Panc1 (cell line): ENCODE results near the gene PLN. TPM values are rescaled to one million over a fixed set of nuclear protein-coding genes. Genes with fewer than 3 reads are reported as not detected.

Experiments used
- ATAC-seq: fragments of 200-7000 bp; cut with Tn5 transposase; 2 replicates; pipeline ENCODE4 v1.9.1; 2020; ENCODE audit warnings: mild to moderate bottlenecking, moderate library complexity
- BruUV-seq: library from RNA; stranded (reverse); fragments of 400-500 nt; replicated peaks from 2 replicates; lab custom pipeline; 2021; lab: Mats Ljungman, UMichigan
- CTCF ChIA-PET: fragments of 300-600 bp; sonication (Branson Sonifier 250); formaldehyde crosslinking; loops from one replicate; lab custom pipeline; 2022; ENCODE audit warnings: antibody characterized with exemption; lab: Charles Lee
- POLR2A ChIA-PET: fragments of 300-600 bp; sonication (Branson Sonifier 250); formaldehyde crosslinking; loops from one replicate; lab custom pipeline; 2022; ENCODE audit warnings: antibody characterized with exemption; lab: Charles Lee
- DNase-seq: peaks from one replicate; pipeline ENCODE4 v3.0.0-alpha.2; 2010; ENCODE audit warnings: low read depth, low spot score
- H3K27ac ChIP-seq: 2 replicates; pipeline ENCODE4 v1.5.1; 2011; ENCODE audit warnings: mild to moderate bottlenecking, low read length, inconsistent platforms
- H3K27me3 ChIP-seq: fragments of 200-500 bp; sonication (Bioruptor generic); 2 replicates; pipeline ENCODE4 v1.6.0; 2014; ENCODE audit warnings: low read length, inconsistent platforms; ENCODE audit not compliant: control insufficient read depth, insufficient read depth
- H3K36me3 ChIP-seq: fragments of 200-500 bp; sonication (Bioruptor generic); 2 replicates; pipeline ENCODE4 v1.5.1; 2014; ENCODE audit warnings: inconsistent platforms, mild to moderate bottlenecking, low read length, moderate library complexity; ENCODE audit not compliant: control insufficient read depth, insufficient read depth
- H3K4me1 ChIP-seq: 2 replicates; pipeline ENCODE4 v1.5.1; 2011; ENCODE audit warnings: inconsistent platforms, mild to moderate bottlenecking, low read length, moderate library complexity; ENCODE audit not compliant: control insufficient read depth, insufficient read depth
- H3K4me3 ChIP-seq, 2 experiments: 2 replicates each; pipeline ENCODE4 v1.5.1; 2011 to 2012; ENCODE audit warnings: low read depth in 2 of 2, low read length in 2 of 2, mild to moderate bottlenecking in 2 of 2, inconsistent platforms in 1 of 2, moderate library complexity in 1 of 2
- H3K9me3 ChIP-seq: fragments of 200-500 bp; sonication (Bioruptor generic); 2 replicates; pipeline ENCODE4 v1.5.1; 2014; ENCODE audit warnings: low read depth, mild to moderate bottlenecking, inconsistent platforms, low read length, moderate library complexity; ENCODE audit not compliant: control insufficient read depth, insufficient read depth
- POLR2AphosphoS5 ChIP-seq: IDR thresholded peaks from 2 replicates; pipeline ENCODE4 v1.6.1; 2012; ENCODE audit warnings: mild to moderate bottlenecking, low read depth, low read length, moderate library complexity
- SIN3A ChIP-seq: IDR thresholded peaks from 2 replicates; pipeline ENCODE4 v1.6.1; 2012; ENCODE audit warnings: low read depth, mild to moderate bottlenecking, low read length, moderate library complexity, borderline replicate concordance; ENCODE audit not compliant: insufficient read depth
- TCF7L2 ChIP-seq: IDR thresholded peaks from 2 replicates; pipeline ENCODE4 v1.6.1; 2011; ENCODE audit warnings: mild to moderate bottlenecking, low read depth, low read length, inconsistent platforms
- in situ Hi-C: cut with HindIII; loops from 2 replicates; pipeline ENCODE4 v1.10.0; 2016; ENCODE audit warnings: low sequenced_read_pairs, low pct_unique_long_range_greater_than_20kb
- intact Hi-C: fragments of 100-400 bp; cut with micrococcal nuclease; formaldehyde crosslinking; loops from one replicate; pipeline ENCODE4 v1.10.0; 2022; ENCODE audit not compliant: unreplicated experiment
- total RNA-seq: library from RNA; stranded (reverse); gene quantifications from one replicate; pipeline ENCODE4 v1.2.1, GENCODE V29; 2021; ENCODE audit not compliant: unreplicated experiment
- TF ChIP-seq, protein P1 (sequence below): fragments of 450-650 bp; IDR thresholded peaks from 2 replicates; pipeline ENCODE4 v1.5.1; 2017; ENCODE audit warnings: mild to moderate bottlenecking
- TF ChIP-seq, protein P2 (sequence below), 2 experiments: IDR thresholded peaks; 2 replicates each; pipeline ENCODE4 v1.6.1; 2011 to 2012; ENCODE audit warnings: low read depth in 2 of 2, control low read depth in 1 of 2, low read length in 1 of 2, mild to moderate bottlenecking in 1 of 2, moderate library complexity in 1 of 2; ENCODE audit not compliant: insufficient read depth in 1 of 2

Gene PLN
- total RNA-seq, 1 experiment from 2014 or later: not detected

DNA sequence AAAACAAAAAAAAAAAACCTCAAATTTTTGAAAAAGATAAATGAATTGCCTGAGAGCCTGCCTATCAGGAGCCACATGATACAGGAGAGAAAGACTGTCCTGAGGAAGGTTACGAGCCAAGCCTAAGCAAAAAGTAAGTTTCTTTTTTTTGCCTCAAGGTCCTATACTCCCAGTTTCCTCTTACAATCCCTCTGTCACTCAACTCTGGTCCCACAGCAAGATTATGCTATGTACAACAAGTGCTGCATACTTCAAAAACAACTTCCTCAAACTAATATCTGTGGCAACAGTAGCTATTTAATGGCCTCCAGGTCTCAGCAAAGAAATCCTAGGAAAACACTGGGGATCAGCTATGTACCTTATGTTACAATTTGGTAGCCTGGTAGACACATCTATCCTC lies 46.8 kb downstream of the PLN start:
- ChIA-PET CTCF (no interaction called here), POLR2A (no interaction called here)
- Histone ChIP-seq H3K9me3 (no peaks in the 10 kb centered on the region), H3K27me3 (no peaks in the 10 kb centered on the region), H3K36me3 (no peaks in the 10 kb centered on the region), H3K4me1 (no peaks in the 10 kb centered on the region; the same call in 1 of the 2 replicates), H3K4me3 (no peak overlapping the region), H3K27ac (no peak overlapping the region)
- BruUV-seq: no TSS peak
- intact Hi-C loops (no loop called here), in situ Hi-C loops (no loop called here)
- ATAC-seq (no peak), DNase-seq (no peak)
- TF ChIP-seq POLR2AphosphoS5 (no peak), SIN3A (no peak), TCF7L2 (no peak)
- TF ChIP-seq, protein P1, sequence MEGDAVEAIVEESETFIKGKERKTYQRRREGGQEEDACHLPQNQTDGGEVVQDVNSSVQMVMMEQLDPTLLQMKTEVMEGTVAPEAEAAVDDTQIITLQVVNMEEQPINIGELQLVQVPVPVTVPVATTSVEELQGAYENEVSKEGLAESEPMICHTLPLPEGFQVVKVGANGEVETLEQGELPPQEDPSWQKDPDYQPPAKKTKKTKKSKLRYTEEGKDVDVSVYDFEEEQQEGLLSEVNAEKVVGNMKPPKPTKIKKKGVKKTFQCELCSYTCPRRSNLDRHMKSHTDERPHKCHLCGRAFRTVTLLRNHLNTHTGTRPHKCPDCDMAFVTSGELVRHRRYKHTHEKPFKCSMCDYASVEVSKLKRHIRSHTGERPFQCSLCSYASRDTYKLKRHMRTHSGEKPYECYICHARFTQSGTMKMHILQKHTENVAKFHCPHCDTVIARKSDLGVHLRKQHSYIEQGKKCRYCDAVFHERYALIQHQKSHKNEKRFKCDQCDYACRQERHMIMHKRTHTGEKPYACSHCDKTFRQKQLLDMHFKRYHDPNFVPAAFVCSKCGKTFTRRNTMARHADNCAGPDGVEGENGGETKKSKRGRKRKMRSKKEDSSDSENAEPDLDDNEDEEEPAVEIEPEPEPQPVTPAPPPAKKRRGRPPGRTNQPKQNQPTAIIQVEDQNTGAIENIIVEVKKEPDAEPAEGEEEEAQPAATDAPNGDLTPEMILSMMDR: no peak
- TF ChIP-seq, protein P2, sequence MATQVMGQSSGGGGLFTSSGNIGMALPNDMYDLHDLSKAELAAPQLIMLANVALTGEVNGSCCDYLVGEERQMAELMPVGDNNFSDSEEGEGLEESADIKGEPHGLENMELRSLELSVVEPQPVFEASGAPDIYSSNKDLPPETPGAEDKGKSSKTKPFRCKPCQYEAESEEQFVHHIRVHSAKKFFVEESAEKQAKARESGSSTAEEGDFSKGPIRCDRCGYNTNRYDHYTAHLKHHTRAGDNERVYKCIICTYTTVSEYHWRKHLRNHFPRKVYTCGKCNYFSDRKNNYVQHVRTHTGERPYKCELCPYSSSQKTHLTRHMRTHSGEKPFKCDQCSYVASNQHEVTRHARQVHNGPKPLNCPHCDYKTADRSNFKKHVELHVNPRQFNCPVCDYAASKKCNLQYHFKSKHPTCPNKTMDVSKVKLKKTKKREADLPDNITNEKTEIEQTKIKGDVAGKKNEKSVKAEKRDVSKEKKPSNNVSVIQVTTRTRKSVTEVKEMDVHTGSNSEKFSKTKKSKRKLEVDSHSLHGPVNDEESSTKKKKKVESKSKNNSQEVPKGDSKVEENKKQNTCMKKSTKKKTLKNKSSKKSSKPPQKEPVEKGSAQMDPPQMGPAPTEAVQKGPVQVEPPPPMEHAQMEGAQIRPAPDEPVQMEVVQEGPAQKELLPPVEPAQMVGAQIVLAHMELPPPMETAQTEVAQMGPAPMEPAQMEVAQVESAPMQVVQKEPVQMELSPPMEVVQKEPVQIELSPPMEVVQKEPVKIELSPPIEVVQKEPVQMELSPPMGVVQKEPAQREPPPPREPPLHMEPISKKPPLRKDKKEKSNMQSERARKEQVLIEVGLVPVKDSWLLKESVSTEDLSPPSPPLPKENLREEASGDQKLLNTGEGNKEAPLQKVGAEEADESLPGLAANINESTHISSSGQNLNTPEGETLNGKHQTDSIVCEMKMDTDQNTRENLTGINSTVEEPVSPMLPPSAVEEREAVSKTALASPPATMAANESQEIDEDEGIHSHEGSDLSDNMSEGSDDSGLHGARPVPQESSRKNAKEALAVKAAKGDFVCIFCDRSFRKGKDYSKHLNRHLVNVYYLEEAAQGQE (IDR thresholded peaks at IDR 0.05; ENCODE audit: insufficient read depth in 1 of 2, low read depth in 2 of 2, low read length in 1 of 2): no peak

DNA sequence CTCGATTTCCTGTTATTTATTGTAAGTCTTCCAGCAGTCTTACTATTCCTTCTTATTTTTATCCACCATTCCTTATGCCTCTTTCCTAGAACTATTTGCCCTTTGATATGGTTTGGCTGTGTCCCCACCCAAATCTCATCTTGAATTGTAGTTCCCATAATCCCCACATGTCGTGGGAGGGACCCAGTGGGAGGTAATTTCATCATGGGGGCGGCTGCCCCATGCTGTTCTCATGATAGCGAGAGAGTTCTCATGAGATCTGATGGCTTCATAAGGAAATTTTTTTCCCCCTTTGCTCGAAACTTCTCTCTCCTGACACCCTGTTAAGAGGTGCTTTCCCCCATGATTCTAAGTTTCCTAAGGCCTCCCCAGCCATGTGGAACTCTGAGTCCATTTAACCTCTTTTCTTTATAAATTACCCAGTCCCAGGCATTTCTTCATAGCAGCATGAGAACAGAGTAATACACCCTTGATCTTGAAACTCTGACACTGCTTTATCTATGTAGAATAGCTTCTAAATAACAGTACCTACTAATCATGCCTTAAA lies 48.8 kb downstream of the PLN start:
- DNase-seq (no peak), ATAC-seq (no peak)
- H3K4me1 ChIP-seq: no peaks in the 10 kb centered on the region; the same call in 1 of the 2 replicates
- POLR2A ChIA-PET: no interaction called here
- no peak overlapping the region for H3K27ac ChIP-seq
- CTCF ChIA-PET: no interaction called here
- no TSS peak for BruUV-seq
- in situ Hi-C loops: no loop called here
- no peaks in the 10 kb centered on the region for H3K27me3 ChIP-seq
- intact Hi-C loops: no loop called here
- no peaks in the 10 kb centered on the region for H3K9me3 ChIP-seq
- no peaks in the 10 kb centered on the region for H3K36me3 ChIP-seq
- H3K4me3 ChIP-seq: no peak overlapping the region
- TF ChIP-seq, protein P1: no peak
- no peak for TF ChIP-seq SIN3A
- TF ChIP-seq POLR2AphosphoS5: no peak
- TF ChIP-seq, protein P2 (IDR thresholded peaks at IDR 0.05; ENCODE audit: insufficient read depth in 1 of 2, low read depth in 2 of 2, low read length in 1 of 2): no peak
- TF ChIP-seq TCF7L2: no peak
